22Rv1 (cell line): ENCODE results near the gene ZSWIM5.
"Not testable (repeated sequence)": the region's sequence is repeated elsewhere in the genome, so short reads cannot be mapped to it uniquely, and the experiment has no call there.

ENCODE experiments used
- H3K27ac ChIP-seq: fragments of 450-650 bp; 2 replicates; pipeline ENCODE4 v1.5.1; 2017
- ZFX ChIP-seq: fragments of 450-650 bp; IDR thresholded peaks from 2 replicates; pipeline ENCODE4 v1.6.1; 2017; ENCODE audit warnings: antibody characterized with exemption, borderline replicate concordance
- TF ChIP-seq, protein P1 (sequence below): fragments of 450-650 bp; IDR thresholded peaks from 2 replicates; pipeline ENCODE4 v1.5.1; 2017; ENCODE audit warnings: mild to moderate bottlenecking

ZSWIM5 gene

DNA sequence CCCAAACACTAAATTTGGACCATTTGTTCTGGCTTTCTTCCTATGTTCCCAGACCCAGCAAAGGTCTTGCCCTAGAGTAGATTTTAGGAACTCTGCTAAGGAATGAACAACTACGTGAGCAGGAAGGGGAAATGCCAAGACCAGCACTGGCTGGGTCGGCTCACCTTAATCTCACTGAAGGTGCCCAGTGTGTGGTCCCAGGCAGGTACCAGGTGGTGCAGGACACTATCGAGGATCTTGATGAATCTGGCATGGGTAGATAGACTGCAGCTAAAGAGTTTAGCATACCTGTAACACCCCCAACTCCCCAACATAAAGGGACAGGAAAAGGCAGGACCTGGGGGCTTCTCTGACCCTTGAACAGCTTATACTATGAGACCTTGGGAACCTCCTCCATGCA lies 198.3 kb downstream of the ZSWIM5 start:
- H3K27ac ChIP-seq: no peak overlapping the region
- no peak for TF ChIP-seq ZFX
- TF ChIP-seq, protein P1, sequence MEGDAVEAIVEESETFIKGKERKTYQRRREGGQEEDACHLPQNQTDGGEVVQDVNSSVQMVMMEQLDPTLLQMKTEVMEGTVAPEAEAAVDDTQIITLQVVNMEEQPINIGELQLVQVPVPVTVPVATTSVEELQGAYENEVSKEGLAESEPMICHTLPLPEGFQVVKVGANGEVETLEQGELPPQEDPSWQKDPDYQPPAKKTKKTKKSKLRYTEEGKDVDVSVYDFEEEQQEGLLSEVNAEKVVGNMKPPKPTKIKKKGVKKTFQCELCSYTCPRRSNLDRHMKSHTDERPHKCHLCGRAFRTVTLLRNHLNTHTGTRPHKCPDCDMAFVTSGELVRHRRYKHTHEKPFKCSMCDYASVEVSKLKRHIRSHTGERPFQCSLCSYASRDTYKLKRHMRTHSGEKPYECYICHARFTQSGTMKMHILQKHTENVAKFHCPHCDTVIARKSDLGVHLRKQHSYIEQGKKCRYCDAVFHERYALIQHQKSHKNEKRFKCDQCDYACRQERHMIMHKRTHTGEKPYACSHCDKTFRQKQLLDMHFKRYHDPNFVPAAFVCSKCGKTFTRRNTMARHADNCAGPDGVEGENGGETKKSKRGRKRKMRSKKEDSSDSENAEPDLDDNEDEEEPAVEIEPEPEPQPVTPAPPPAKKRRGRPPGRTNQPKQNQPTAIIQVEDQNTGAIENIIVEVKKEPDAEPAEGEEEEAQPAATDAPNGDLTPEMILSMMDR: no peak

DNA sequence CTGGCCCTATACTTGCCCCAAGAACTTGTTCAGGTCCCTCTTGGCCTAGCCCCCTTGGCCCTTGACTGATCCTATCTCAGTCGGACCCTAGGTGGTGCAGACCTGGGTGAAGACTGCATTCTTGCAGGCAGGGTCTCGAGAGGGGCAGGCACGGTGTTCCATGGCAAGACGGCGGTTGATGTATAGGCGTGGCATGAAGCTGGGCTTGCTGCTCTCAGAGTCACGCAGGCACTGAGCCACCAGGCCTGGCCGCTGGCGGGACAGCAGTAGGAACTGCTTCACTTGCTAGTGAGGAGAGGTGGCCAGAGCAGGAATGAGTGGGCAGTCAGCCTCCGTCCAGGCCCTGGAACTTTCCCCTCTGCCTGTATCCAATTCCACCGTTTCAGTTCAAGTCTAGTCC lies 199.1 kb downstream of the ZSWIM5 start:
- H3K27ac ChIP-seq: no peak overlapping the region
- TF ChIP-seq ZFX: no peak
- TF ChIP-seq, protein P1: no peak

DNA sequence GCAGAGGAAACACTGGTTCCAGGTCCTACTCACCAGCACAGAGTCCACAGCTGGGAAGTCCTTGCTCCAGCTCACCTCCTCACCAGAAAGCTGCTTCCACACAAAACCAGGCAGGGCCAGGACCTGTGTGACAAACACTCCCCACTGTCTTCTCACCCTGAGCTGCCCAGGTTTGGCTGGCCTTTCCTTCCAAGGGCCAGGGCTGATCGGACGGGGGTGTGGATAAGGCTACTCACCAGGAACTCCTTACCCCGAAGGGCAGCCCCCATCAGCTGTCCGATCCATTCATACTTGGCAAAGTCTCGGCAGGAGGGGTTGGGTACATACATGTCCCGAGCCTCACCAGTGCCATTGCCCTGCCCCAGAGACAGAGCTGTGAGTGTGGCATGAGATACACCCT lies 200.6 kb downstream of the ZSWIM5 start:
- H3K27ac ChIP-seq: no peak overlapping the region

DNA sequence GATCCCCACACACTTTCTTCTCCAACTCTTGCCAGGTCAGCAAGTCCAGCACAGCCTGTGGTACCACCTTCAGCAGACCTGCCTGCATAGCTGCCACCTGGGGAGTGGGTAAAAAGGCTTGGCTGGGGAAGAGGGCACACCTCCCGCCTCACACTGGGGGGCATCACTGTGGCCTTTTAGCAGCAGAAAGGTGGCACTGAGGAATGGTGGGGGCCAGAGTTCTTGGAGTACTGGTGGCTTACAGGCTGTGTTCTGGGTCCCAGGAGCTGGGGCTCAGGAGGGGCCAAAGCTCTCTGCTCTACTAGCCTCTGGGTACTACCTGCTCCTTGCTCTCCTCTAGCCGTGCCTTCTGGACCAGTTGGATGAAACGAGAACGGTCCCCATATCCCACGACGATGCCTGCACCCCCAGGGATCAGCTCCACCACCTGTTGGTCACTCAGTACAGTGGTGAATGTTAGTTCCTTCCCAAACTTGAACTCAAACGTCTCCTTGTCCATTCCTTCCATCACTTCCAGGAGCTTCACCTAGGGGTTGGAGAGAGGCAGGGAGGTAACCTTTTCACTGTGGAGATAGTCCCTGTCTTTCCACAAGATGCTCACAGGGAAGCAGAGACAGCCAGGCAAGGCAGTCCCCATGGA lies 202.0 kb downstream of the ZSWIM5 start:
- TF ChIP-seq, protein P1: no peak
- H3K27ac ChIP-seq: no peak overlapping the region

More for the DNA sequence above, 200.6 kb downstream of the ZSWIM5 start:
- TF ChIP-seq ZFX: no peak

DNA sequence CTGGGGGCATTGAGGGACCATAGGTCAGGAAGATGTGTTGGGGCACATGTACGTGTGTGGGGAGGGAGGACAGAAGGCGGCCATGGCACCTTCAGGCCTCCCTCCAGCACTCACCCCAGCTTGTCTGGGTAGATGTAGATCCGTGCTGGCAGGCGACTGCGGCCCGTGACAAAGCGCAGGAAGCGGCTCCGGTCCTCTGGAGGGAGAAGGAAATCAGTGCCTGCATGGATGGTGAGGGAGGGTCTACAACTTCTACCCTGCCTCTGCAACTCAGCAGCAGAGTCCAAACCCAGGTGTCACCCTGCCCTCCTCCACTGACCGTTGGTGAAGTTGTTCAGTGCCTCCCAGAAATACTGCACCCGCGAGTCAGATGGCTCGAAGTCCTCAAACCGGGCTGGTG lies 202.7 kb downstream of the ZSWIM5 start:
- no peak overlapping the region for H3K27ac ChIP-seq
- TF ChIP-seq, protein P1: no peak
- TF ChIP-seq ZFX: no peak

DNA sequence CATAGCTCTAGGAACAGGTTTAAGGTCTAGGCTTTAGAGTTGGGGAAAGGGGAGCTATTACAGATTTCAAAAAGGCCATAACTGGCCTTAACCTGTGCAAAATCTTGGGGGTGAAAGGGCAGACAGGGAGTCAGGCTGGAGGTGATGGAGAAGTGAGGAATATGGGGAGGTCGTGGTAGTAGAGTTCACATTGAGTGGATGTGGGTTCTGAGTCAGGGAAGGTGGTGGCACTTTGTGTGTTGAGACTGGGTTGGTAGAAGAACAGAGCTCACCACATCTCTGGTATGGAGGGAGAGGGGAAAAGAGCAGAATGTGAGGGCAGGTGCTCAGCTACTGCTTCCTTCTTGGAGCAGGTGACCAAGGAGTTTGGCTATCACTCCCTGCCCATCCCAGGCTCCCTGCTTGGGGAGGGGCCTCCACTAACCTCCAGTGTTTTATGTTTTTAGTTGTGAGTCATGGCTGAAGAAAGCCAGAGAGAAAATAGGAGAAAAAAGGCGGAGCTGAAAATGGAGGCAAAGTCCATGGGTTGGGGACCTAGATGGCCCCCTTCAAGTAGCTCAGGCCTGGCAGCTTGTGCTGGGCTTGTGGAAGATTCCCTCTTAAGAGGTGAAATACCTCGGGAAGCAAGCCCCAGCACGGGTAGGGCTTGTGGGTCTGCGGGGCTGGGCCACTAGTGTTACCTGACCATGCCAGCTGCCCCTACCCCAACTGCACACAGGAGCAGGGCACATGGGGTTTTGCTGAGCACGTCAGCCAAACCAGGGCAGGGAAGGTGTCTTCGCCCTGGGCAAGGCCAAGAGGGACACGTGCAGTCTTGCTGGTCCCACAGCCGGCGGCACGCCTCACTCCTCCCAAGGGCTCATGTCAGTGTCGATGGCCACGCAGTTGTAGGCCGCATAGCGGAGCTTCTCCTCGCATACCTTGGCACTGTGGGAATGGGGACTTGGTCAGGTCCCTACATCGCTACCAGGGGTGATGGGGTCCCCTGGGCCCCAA lies 203.5 kb downstream of the ZSWIM5 start:
- TF ChIP-seq ZFX: no peak
- TF ChIP-seq, protein P1: no peak
- H3K27ac ChIP-seq: no peak overlapping the region; the same call in 1 of the 2 replicates

DNA sequence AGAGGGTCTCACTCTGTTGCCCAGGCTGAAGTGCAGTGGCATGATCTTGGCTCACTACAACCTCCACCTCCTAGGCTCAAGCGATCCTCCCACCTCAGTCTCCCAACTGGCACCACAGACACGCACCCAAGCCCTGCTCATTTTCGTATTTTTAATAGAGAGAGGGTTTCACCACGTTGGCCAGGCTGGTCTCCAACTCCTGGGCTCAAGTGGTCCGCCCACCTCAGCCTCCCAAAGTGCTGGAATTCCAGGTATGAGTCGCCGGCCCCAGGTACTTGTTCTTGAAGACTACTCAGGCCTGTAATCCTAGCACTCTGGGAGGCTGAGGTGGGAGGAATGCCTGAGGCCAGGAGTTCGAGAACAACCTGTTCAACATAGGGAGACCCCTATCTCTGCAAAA lies 204.8 kb downstream of the ZSWIM5 start:
- H3K27ac ChIP-seq: not testable (repeated sequence)

DNA sequence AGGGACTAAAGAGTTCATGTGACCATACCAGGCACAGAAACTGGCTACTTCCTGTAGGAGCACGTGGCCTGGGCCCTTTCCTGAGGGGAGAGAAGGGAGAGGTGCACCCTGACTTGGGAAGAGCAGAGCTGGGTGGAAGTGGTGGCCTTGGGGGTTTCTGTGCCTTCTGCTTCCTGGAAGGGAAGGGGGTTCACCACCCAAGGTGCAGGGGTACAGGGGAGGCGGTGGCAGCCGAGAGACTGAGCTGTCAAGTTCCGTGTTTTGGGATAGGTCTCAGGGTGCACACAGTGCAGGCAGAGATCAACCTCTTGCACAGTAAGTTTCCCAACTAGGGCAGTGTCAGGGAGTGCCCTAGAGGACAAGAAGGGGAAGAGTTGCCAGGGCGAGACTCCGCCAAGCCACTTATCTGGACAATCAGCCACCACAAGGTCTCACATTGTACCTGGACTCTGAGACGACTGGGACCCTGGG lies 205.4 kb downstream of the ZSWIM5 start:
- H3K27ac ChIP-seq: peak overlapping the region; percentile 43; the same call in 1 of the 2 replicates
- TF ChIP-seq, protein P1: no peak
- TF ChIP-seq ZFX: no peak
